Subcutaneous abdominal adipose tissue (tissue), 5 donors: Measurements from ENCODE around the gene CPN2.

Experiments
- H3K27ac ChIP-seq: one replicate; pipeline ENCODE4 v1.7.0; 2013; ENCODE audit warnings: low read depth, mild to moderate bottlenecking, inconsistent platforms, low read length, moderate library complexity
- H3K27me3 ChIP-seq, 5 donors: one replicate each; pipeline ENCODE4 v1.7.0; 2013; ENCODE audit warnings: low read length in 5 of 5, inconsistent platforms in 1 of 5; ENCODE audit not compliant: control insufficient read depth in 5 of 5, insufficient read depth in 4 of 5
- H3K36me3 ChIP-seq, 5 donors: one replicate each; pipeline ENCODE4 v1.7.0; 2013; ENCODE audit warnings: low read length in 5 of 5; ENCODE audit not compliant: control insufficient read depth in 5 of 5, insufficient read depth in 5 of 5
- H3K4me1 ChIP-seq, 5 donors: one replicate each; pipeline ENCODE4 v1.7.0; 2013; ENCODE audit warnings: low read length in 5 of 5, mild to moderate bottlenecking in 3 of 5, moderate library complexity in 1 of 5; ENCODE audit not compliant: control insufficient read depth in 5 of 5, insufficient read depth in 5 of 5
- H3K4me3 ChIP-seq, 5 donors: one replicate each; pipeline ENCODE4 v1.7.0; 2013; ENCODE audit warnings: low read length in 5 of 5, low read depth in 1 of 5
- H3K9ac ChIP-seq, 5 donors: one replicate each; pipeline ENCODE4 v1.7.0; 2013; ENCODE audit warnings: low read length in 5 of 5, mild to moderate bottlenecking in 4 of 5, moderate library complexity in 3 of 5
- H3K9me3 ChIP-seq, 5 donors: one replicate each; pipeline ENCODE4 v1.7.0; 2013; ENCODE audit warnings: low read length in 5 of 5; ENCODE audit not compliant: control insufficient read depth in 5 of 5
- donor health status: healthy.
- donor health status: healthy.
- donor health status: healthy.
- donor health status: healthy.
- donor health status: healthy.

Gene CPN2

DNA sequence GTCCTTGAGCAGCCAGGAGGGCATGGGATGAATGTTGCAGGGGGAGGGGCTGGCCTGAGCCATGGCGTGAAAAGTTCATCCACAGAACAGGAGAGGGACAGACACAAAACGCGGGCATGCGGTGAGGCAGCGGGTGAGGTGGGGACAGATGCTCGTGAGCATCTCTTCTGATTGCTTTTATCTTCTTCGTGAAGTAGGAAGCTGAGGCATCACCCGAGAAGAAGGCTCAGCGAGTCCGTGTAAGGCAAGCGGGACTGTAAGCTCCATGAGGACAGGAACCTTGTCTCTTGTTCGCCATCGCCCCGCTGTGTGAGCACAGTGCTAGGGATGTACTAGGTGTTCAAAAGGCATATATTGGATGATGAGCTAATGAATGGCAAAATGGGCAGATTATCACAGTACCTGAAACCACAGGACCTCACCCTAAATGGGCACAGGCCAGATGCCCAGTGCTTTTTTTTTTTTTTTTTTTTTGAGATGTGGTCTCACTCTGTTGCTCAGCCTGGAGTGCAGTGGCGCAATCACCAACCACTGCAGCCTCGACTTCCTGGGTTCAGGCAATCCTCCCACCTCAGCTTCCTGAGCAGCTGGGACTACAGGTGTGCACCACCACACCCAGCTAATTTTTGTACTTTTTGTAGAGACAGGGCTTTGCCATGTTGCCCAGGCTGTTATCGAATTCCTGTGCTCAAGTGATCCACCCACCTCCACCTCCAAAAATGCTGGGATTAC, 46.8 kb downstream of the CPN2 start:
- Histone ChIP-seq H3K9ac (no peak overlapping the region), H3K9me3 (no peaks in the 10 kb centered on the region), H3K27me3 (peaks cover 0 to 4% (median 0%) of the 10 kb centered on the region in 5 donors), H3K27ac (no peak overlapping the region), H3K4me3 (no peak overlapping the region), H3K4me1 (peaks cover 0 to 28% (median 11%) of the 10 kb centered on the region in 5 donors), H3K36me3 (no peaks in the 10 kb centered on the region)

DNA sequence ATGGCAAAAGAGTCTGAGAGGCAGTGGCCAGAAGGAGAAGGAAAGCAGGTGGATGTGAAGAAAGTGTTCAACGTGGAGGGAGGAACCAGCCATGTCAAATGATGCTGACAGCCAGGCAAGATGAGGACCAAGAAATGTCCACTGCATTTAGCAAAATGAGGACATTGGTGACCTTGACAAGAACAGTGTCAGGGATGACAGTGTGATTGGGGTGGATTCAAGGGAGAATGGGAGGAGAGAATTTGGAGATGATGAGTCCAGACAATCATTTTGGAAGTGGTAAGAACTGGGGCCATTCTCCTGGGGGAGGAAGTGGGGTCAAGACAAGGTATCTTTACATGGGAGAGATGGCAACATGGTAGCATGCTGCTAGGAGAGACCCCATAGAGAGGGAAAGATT, 47.4 kb downstream of the CPN2 start:
- Histone ChIP-seq H3K4me1 (peaks cover 0 to 25% (median 15%) of the 10 kb centered on the region in 5 donors), H3K9ac (no peak overlapping the region), H3K27me3 (peaks cover 0 to 4% (median 0%) of the 10 kb centered on the region in 5 donors), H3K4me3 (no peak overlapping the region), H3K9me3 (no peaks in the 10 kb centered on the region), H3K36me3 (no peaks in the 10 kb centered on the region), H3K27ac (no peak overlapping the region)

DNA sequence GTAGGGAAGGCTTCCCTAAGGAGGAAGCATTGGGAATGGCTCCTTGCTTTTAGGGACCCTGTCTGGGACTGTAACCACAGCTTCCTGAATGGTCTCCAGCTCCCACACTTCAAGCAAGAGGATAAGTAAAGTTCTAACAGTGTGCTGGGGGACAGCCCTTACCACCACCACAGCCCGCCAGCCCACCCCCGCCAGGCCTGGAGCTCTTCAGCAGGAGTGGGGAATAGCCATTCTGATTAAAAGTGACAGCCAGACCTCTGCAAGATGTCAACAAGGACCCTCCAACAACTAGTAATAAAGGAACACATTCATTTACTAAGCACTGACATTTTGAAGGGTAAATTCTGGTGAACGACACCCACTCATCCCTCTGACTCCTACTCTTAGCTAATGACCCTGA, 49.4 kb downstream of the CPN2 start:
- no peak overlapping the region for H3K9ac ChIP-seq
- no peak overlapping the region for H3K4me3 ChIP-seq
- peaks cover 0 to 33% (median 27%) of the 10 kb centered on the region in 5 donors for H3K4me1 ChIP-seq
- no peaks in the 10 kb centered on the region for H3K36me3 ChIP-seq
- H3K27me3 ChIP-seq: peaks cover 0 to 4% (median 0%) of the 10 kb centered on the region in 5 donors
- H3K9me3 ChIP-seq: no peaks in the 10 kb centered on the region
- H3K27ac ChIP-seq: no peak overlapping the region

DNA sequence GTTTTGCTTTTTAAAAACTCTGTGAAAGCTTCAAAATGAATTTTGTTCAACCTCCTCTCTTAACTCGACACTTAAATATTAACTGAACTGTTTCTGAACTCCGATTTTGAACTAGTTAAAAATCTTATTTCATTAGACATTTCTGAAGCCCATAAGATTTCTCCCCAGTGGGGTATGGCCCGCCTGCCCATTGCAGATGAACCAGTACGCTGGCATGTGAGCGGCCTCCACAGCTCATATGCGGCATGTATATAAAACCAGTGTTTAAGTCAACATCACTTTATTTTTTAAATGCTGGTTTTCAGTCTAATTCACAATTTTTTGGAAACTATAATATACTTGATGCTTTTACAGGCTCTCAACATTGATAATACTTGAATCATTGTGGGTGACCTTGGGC, 50.2 kb downstream of the CPN2 start:
- Histone ChIP-seq H3K27me3 (peaks cover 0 to 4% (median 0%) of the 10 kb centered on the region in 5 donors), H3K27ac (no peak overlapping the region), H3K4me3 (no peak overlapping the region), H3K9me3 (no peaks in the 10 kb centered on the region), H3K4me1 (peaks cover 0 to 38% (median 26%) of the 10 kb centered on the region in 5 donors), H3K36me3 (no peaks in the 10 kb centered on the region), H3K9ac (peak overlapping the region in 1 of 5 donors; percentile 34)

DNA sequence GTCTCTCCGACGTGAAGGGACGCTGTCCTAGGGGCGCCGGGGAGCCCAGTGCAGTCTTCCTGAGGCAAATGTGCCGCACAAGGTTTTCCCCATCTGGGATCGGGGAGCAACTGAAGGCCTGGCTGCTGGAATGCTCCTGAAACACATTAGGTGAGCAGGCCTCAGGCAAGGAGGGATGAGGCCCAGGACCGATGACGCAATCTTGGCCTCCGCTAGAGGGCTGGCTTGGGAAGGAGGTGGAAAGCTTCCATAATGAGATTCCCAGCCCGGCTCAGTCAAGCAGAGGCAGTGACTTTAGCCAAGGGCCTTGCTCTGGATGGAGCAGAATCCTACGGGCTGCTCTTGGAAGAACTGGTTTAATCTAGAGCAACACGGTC, 50.8 kb downstream of the CPN2 start:
- peak overlapping the region in 2 of 5 donors; percentile 19 to 64 for H3K9ac ChIP-seq
- no peaks in the 10 kb centered on the region for H3K36me3 ChIP-seq
- no peak overlapping the region for H3K4me3 ChIP-seq
- H3K9me3 ChIP-seq: no peaks in the 10 kb centered on the region
- no peaks in the 10 kb centered on the region for H3K27me3 ChIP-seq
- peaks cover 0 to 39% (median 25%) of the 10 kb centered on the region in 5 donors for H3K4me1 ChIP-seq
- peak overlapping the region; percentile 65 for H3K27ac ChIP-seq

DNA sequence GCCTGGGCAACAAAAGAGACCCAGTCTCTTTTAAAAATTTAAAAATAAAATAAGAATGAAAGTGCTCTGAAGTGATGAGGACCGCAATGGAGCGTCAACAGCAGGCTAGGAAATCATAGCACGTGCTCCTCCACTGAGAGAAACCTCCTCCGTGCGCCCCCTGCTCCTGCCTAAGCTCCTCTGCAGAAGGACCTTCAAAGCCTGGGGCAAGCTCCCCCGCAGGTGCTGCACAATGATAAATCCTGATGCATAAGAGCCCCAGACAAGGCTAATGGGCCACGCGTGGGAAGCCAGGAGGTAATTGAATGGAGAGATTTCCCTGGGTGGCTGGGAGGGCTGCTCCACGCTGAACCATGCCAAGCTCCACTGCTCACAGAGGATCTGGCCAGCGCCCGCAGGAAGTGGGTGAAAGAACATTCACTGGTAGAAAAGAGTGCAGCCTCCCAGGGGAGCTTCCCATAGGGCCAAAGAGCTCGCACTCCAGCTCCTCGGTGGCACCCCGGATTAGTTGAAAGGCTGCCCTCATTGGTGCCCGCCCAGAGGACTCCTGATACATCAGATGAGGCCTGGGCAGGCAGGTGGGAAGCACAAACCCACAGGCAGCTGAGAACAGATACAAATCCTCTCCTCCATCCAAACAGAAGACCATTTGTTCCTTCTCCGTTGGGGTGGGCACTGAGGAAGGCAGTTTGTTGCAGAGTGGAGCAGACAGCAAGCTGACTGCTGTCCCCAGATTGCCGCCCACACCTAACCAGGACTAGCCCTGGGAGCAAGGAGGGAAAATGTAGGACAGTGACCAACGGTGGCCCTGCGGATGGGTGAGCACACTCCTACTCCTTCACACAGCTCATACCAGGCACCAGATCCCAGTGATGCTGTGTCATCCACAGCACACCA, 52.5 kb downstream of the CPN2 start:
- H3K27ac ChIP-seq: peak overlapping the region; percentile 57
- H3K9me3 ChIP-seq: no peaks in the 10 kb centered on the region
- H3K36me3 ChIP-seq: no peaks in the 10 kb centered on the region
- H3K4me1 ChIP-seq: peaks cover 0 to 39% (median 25%) of the 10 kb centered on the region in 5 donors
- H3K27me3 ChIP-seq: no peaks in the 10 kb centered on the region
- peak overlapping the region in 1 of 5 donors; percentile 32 for H3K4me3 ChIP-seq
- H3K9ac ChIP-seq: peak overlapping the region in 1 of 5 donors; percentile 25

DNA sequence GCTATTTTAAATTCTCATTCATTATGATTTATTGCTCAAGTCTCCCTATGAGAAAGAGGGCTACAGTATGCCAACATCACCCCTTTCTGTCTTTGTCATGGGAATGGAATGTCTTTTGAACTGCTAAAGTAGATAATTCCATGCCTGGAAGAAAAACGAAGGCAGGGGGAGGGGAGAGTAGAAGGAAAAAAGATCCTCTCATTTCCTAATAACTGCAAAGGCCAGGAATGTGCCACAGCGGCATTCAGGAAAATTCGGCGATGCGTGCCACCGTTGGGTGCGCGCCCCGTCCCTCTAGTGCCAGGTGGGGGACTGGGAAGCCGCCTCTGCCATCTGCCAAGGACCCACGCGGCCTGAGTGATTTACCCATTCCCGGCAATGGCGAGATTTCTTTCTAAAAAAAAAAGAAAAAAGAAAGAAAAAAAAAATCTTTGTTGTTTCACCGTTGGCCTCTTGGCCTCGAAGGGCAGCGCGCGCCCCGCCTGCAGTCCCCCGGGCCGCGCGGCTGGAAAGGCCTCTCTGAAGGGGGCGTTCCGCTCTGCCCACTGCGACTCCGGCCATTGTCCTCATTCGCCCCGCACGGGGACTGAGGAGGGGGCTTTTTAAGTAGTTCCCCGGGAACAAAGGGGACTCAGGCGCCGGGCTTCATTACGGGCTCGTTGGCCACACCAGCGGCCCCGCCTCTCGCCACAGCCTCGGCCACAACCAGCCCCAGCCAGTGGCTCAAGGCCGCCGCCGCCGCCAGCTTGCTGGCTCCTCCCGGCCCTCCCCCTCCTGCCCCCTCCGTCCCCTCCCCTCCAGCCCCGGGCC, 54.5 kb downstream of the CPN2 start:
- Histone ChIP-seq H3K4me3 (peak overlapping the region in 2 of 5 donors; percentile 28 to 34), H3K9ac (peak overlapping the region in 3 of 5 donors; percentile 28 to 50 (median 50)), H3K9me3 (no peaks in the 10 kb centered on the region), H3K27me3 (no peaks in the 10 kb centered on the region), H3K36me3 (no peaks in the 10 kb centered on the region), H3K4me1 (peaks cover 0 to 39% (median 25%) of the 10 kb centered on the region in 5 donors), H3K27ac (peak overlapping the region; percentile 46)

DNA sequence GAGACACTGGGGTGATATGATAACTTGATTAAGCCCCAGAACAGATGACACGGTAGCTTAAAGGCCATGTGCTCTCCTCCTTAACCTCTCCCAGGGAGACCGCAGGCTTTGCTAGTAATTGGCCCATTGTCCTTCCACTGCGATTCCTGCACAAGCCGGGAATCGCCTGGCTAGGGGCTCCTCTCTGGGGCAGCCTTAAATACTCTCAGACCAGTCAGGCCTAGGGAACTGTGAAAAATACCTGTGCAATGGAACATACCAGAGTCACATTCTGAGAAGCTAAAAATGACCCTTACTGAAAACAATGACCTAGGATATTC, 56.3 kb downstream of the CPN2 start:
- Histone ChIP-seq H3K36me3 (no peaks in the 10 kb centered on the region), H3K9ac (no peak overlapping the region), H3K27me3 (no peaks in the 10 kb centered on the region), H3K9me3 (peaks cover 0 to 2% (median 0%) of the 10 kb centered on the region in 5 donors), H3K27ac (no peak overlapping the region), H3K4me1 (peaks cover 0 to 29% (median 19%) of the 10 kb centered on the region in 5 donors), H3K4me3 (no peak overlapping the region)

DNA sequence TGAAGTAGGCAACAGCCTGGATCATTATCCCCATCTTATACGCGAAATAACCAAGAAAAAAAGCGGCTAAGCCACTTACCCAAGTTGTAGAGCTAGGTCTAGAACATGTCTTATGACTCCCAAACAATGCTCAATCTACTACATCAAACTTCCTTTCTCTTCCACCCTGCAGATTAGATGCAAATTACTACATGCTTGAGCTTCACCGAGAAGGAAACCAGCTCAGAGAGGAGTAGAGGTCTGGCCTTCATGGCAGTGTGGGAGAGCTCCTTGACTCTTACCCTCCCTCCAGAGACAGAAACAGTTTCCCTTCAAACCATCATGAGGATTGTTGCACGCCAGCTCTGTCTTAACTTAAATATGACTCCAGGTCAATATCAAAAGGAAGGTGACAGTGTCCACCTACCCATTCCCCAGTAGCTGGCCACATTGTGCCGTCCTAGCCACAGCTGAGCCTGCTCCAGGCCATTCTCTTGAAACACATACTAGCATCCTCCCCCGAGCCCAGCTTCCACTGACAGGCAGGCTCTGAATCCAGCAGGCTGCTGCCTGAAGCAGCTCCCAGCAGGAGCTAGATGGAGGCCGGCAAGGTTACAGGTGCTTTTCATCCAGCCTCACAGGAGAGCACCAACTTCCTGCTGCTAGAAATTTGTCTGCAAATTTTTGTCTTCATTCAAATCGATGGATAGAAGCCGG, 56.8 kb downstream of the CPN2 start:
- Histone ChIP-seq H3K27ac (no peak overlapping the region), H3K4me1 (peaks cover 0 to 28% (median 19%) of the 10 kb centered on the region in 5 donors), H3K27me3 (no peaks in the 10 kb centered on the region), H3K9ac (no peak overlapping the region), H3K36me3 (no peaks in the 10 kb centered on the region), H3K9me3 (peaks cover 0 to 2% (median 0%) of the 10 kb centered on the region in 5 donors), H3K4me3 (no peak overlapping the region)
